CD4-positive, alpha-beta T cell treated with Interleukin-12 subunit alpha and Interleukin-12 subunit beta, for 1 hour (primary cell): ENCODE measurements around the gene FIGN.

Experiments used
- DNase-seq: peaks from one replicate; pipeline ENCODE4 v3.0.0-alpha.2; 2020

FIGN gene, protein sequence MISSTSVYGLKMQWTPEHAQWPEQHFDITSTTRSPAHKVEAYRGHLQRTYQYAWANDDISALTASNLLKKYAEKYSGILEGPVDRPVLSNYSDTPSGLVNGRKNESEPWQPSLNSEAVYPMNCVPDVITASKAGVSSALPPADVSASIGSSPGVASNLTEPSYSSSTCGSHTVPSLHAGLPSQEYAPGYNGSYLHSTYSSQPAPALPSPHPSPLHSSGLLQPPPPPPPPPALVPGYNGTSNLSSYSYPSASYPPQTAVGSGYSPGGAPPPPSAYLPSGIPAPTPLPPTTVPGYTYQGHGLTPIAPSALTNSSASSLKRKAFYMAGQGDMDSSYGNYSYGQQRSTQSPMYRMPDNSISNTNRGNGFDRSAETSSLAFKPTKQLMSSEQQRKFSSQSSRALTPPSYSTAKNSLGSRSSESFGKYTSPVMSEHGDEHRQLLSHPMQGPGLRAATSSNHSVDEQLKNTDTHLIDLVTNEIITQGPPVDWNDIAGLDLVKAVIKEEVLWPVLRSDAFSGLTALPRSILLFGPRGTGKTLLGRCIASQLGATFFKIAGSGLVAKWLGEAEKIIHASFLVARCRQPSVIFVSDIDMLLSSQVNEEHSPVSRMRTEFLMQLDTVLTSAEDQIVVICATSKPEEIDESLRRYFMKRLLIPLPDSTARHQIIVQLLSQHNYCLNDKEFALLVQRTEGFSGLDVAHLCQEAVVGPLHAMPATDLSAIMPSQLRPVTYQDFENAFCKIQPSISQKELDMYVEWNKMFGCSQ

DNA sequence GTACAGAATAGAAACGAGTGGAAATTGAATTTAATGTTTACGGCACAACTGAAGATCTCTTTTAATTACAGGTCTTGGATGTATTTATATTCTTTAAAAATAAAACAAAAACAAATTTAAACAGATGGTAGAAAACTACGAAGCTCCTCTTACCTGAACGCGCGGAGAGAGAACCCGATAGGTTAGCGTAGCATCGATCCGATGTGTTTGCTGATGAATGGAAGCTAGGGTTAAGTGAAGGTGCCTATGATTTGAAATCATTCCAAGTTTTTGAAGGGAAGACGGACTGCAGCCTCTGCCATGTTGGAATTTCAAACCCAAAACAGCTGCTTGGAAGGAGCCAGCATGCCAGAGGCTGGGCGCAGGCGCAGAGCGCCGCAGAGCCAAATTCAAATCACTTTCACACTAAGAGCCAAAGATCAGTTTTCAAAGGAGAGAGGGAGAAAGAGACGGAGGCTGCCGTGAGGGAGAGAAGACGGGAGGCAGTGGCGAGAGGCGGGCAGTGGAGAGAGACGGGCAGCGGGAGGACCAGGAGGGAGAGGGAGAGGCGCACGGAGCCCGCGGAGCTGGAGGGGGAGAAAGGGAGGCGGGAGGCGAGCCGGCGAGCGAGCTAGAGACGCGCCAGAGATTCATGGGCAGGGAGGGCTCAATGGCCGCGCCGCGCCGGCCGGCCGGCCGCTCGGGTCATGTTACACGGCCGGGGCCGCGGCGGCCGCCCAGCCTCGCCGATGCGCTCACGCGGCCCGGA, at the start of gene FIGN:
Gene FIGN (minus strand): TSS at position 324 of the 748 bp plus-strand sequence. CDS start 1,081 bp downstream, outside the sequence.
- no peak for DNase-seq

GRCh38 chr2:163785162-163785561, 49.4 kb upstream of the FIGN start:
- no peak for DNase-seq

DNA sequence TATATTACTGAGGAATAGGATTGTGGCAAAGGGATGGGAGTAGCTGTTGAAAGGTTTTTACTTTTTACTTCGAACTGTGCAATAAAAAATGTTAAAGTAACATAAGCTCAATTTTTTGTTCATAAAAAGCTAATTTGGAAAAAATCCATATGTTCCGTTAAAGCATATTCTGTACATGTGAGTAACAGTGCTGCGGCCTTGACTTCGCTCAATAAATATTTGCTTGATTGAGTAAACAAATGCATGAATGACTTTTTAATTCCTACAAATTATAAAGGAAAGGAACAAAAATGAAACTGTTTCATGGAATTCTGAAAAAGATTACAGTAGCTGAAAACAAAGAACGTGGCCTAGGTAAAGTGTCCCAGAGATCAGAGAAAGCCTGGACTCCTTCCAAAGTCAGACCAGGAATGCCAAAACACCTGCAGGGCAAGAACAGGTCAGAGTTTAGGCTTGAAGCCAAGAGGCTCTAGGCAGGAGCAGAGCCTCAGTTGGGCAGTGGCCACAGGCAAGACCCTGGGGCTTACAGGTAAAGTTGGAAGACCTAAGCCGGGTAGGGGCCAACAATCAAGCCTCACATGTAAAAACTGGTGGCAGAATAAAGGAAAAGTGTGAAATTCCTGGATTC, 44.3 kb upstream of the FIGN start:
- DNase-seq = no peak

DNA sequence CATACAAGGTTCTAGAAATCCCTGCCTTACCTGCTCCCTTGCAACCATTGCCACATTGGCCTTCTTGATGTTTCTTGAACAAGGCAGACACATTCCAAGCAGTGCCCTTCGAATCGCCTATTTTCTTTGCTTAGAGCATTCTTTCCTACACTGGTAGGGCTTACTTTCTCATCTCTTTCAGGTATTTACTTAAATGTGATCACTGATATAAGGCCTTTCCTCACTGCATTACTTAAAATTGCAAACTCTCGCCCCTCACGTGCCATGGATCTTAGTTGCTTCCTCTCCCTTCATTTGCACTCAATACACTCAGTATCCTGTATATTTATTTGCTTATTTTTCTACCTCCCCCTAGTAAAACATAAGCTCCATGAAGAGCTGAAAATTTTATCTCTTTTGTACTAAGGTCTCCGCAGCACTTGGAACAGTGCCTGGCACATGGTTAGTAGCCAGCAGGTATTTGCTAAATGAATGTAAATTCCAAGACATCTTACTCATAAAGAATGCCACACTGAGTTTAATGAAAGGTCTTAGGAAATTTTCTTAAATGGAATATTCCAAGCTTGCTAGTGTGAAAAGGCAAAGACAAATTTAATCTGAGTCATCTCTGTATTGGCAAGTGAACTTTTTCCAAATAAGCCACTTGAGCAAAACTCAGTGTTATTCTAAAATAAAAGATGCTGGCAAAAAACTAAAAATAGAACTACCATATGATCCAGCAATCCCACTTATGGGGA, 42.4 kb upstream of the FIGN start:
- no peak for DNase-seq

DNA sequence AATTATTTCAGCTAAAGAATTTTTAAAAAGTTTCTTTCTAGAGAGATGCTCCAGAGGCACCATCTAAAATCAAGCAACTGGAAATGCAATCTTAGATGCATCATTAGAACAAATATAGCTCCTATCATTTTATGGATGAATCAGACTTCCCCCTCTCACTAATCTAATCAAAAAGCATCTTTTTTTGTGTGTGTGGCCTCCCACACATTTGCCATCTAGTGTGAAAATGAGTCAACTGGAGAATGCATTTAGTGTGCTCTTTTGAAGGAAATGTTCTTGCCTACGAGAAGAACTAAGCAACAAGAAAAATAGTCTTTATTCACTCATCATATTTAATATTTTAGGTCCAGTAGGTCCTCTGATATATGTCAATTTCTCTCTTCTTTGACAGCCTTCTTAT, 39.5 kb upstream of the FIGN start:
- DNase-seq = no peak

GRCh38 chr2:163774862-163775261, 39.1 kb upstream of the FIGN start:
- no peak for DNase-seq

DNA sequence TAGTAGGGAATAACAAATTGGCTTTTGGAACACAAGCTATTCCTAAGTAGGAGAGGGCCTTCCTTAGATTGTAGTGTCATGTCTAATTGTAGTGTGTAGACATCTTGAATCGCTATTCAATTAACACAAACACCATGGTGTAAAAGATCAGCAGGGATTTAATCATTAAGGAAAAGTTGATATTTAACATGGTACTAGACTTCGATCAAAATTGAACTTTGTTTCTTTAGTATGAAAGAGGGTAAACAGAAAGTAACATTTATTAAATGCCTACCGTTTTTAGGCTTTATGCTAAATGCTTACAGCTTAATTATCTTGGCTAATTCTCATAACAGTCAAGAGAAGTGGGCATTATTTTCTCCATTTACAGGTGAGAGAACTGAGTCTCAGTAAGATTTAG, 37.5 kb upstream of the FIGN start:
- DNase-seq = no peak

- DNase-seq = no peak
Measured at GRCh38 chr2:163771596-163771995, 35.8 kb upstream of the FIGN start.

DNA sequence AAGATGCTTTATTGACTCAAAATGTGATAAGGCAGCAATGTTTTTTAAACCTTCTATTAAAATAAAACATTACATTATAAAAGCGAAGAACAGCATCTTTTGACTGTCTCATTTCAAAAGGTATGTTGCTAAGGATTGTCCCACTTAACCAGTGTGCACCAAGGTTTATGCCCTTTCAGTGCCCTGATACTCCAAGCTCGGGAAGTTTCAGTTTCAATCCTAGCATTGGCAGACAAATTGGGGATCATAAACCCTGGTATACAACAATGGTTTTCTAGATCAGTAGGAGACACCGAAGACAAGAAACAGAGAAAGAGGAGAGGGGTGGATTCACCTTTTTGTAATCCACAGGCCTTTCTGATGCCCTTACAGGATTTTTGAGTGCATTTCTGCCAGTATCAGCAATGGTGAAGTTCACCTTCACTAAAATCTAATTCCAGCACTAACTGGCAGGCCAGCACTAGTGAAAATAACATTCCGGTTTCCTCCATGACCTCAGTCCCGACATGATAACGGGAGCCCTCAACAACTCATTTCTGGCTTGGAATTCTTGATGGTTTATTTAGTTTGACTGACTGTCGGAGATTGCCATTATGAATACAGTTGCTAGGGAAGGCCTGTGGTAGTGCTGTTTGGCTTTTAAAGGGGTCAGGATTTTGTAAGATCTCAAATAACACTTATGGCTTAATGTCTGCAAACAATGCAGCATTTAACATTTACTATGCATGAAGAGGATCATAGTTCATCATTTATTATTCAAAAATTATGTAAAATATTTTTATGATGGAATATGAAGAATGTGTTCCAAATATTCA, 33.3 kb upstream of the FIGN start:
- no peak for DNase-seq

DNA sequence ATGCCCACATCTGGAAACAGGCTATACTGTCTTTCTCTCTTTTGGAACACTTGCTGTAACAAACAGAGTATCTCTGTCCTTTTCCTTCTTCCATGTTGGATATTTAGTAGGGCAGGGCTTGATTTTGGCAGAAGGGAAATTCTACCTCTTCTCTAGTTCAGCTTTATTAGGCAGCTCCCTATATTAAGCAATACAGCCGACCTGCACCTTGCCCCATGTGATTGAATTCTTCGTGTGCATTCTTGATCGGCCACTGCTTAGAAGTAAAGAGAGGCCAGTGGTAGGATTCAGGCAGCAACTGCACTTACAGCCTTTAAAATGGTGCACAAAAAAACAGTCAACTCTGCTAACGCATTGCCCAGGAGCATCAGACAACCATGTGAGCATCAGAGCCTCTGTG, 31.3 kb upstream of the FIGN start:
- no peak for DNase-seq

DNA sequence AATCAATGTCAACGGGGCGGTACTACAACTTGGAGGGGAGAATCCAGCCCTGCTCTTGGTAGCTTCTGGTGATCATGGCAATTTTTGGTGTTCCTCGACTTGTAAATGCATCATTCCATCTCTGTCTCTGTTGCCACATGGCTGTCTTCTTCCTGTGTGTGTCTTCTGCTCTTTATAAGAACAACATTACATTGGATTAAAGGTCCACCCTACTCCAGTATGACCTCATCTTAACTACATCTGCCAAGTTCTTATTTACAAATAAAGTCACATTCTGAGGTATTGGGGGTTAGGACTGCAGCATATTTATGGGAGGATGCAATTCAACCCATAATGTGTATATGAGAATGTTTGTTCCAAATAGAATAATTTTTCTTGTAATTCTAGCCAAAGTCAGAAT, 28.8 kb upstream of the FIGN start:
- no peak for DNase-seq

DNA sequence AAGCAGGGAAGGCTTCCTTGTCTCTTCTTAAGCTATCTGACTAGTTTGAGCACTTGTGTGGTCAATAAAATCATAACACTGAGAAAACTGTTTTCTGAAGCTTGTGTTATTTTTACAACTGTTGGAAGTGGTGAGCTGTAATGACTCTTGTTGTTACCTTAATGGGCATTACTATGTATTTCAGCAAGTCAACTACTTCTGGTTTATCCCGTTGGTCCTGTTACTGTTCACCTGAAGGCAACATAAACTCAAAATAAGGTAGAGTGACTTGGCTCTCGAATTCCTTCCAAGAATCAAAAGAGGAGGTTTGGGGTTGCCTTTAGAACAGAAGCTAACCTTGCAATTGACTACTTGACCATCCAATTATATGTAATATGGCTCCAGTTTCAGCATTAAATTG, 23.2 kb upstream of the FIGN start:
- no peak for DNase-seq

DNA sequence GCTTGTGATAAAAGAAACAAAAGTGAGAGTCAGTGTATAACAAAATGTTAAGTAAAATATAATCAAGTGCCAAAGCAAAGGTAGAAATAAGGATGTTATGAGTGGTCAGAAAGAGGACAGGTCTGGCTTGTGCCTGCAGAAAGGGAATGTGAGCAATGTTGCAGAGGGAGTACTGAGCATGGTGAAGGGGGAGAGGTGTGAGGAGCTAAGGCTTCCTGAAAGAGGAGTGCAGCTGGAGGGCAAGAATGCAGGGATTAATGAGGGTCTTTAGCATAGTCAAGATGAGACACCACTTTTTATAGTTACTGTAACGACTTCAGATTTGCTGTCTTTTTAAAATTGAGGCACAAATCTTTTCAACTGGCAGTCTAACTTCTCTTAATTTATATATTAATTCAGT, 22.0 kb upstream of the FIGN start:
- DNase-seq = no peak

GRCh38 chr2:163756588-163756987, 20.8 kb upstream of the FIGN start:
- DNase-seq = no peak

GRCh38 chr2:163755366-163755765, 19.6 kb upstream of the FIGN start:
- DNase-seq = no peak

DNA sequence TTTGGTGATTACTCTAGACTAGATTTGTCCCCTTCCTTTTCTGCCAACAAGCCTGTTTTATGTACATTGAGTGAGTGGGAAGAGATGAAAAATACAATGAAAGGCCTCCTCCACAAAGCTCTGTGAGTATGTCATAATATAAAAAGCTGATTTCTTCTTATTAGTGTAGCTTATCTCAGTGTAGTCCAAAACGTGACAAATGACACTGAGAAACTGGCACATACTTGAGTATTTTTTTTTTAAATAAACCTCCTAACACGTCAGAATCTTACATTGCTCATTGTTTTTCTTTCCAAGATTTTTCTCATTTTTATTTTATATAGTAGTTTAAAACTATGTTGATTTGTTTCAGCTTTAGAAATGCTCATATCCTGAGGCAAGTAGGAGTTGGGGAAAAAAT, 17.9 kb upstream of the FIGN start:
- DNase-seq = no peak

GRCh38 chr2:163752267-163752666, 16.5 kb upstream of the FIGN start:
- DNase-seq = no peak

- no peak for DNase-seq
Measured at GRCh38 chr2:163751696-163752095, 15.9 kb upstream of the FIGN start.

DNA sequence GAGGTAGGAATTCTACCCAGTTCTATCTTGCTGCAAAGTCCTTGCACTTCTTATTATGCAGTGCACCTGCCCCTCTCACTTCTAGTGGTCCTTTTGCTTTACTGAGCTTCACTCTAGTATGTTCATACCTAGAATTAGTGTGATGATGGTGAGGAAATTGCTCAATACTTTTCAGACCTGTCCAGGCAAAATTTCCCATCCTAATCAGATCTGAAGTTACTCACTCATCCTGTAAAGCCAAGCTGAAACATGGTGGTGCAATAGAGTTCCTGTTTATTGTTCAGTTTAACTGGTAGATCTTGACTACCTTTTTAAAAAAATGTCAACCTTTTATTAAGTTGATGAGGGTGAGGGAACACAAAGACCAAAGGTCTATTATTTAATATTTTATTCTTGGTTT, 12.6 kb upstream of the FIGN start:
- DNase-seq = no peak

DNA sequence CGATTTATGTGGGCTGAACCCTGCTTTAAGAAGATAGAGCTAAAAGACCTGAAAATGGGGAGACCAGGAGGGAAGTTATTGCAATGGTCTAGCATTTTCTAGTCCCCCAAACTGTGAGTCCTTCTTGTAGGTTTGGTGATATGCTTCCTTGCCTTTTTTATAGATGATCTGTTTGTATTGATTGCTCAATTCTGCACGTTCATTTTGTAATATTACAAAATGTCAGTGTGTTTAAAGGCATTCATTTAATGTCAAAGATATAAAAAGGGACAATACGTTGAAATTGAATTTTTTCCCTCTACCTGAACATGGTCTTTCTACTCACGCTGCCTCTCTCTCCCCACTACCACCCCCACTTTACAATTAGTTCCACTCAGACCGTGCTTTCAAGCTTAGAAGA, 5.6 kb upstream of the FIGN start:
- no peak for DNase-seq

GRCh38 chr2:163737563-163737962, 1.8 kb upstream of the FIGN start:
- DNase-seq = no peak

GRCh38 chr2:163737190-163737439, 1.3 kb upstream of the FIGN start:
- DNase-seq = no peak
